GM23248 (cell line): ENCODE measurements around the gene TMEM59.

Source experiments
- EZH2 ChIP-seq: fragments of 200-600 bp; sonication (generic); IDR thresholded peaks from 2 replicates; pipeline ENCODE4 v1.6.1; 2018; ENCODE audit warnings: antibody characterized with exemption, mild to moderate bottlenecking; ENCODE audit not compliant: insufficient read depth, poor library complexity, severe bottlenecking
- EZH2phosphoT487 ChIP-seq: fragments of 200-600 bp; sonication (generic); IDR thresholded peaks from 2 replicates; pipeline ENCODE4 v1.6.1; 2018; ENCODE audit warnings: antibody characterized with exemption, moderate library complexity, mild to moderate bottlenecking, low read depth; ENCODE audit not compliant: insufficient read depth

GRCh38 chr1:54077359-54077758 lies 24.4 kb upstream of the TMEM59 start:
- TF ChIP-seq EZH2phosphoT487 (no peak), EZH2 (no peak)
